HepG2 (cell line): Measurements from ENCODE around the gene ACTA2. TPM values are rescaled to one million over a fixed set of nuclear protein-coding genes. Genes with fewer than 3 reads are reported as not detected.

Experiments
- polyA plus RNA-seq, 8 experiments: library from polyadenylated mRNA; depleted of rRNA in 3 of 8; stranded (reverse) in 7 of 8; unstranded in 1 of 8; fragments of >200 nt; fragmentation: Illumina TruSeq in 4 of 8; extraction: Trizol in 4 of 8; gene quantifications; 2 replicates each; pipeline versions ENCODE4 v1.2.1 to v1.2.3, GENCODE V29; 2011 to 2016; ENCODE audit warnings: low read depth in 4 of 8, missing spikeins in 1 of 8, mixed read lengths in 1 of 8; ENCODE audit not compliant: insufficient read depth in 1 of 8
- total RNA-seq, 5 experiments: library from RNA; depleted of rRNA; stranded (reverse); fragments of >200 nt; fragmentation: Illumina TruSeq; extraction: Trizol; gene quantifications; 2 replicates each; pipeline ENCODE4 v1.2.3, GENCODE V29; 2016; ENCODE audit warnings: low read depth in 1 of 5
- TF ChIP-seq, protein P1 (sequence below): sonication (generic); formaldehyde crosslinking; IDR thresholded peaks from 2 replicates; pipeline ENCODE4 v1.5.0; 2020; ENCODE audit warnings: mild to moderate bottlenecking, missing genetic modification reagents, borderline replicate concordance
- TF ChIP-seq, protein P2 (sequence below): sonication (generic); formaldehyde crosslinking; IDR thresholded peaks from 2 replicates; pipeline ENCODE4 v1.8.1; 2023; ENCODE audit warnings: mild to moderate bottlenecking, missing genetic modification reagents

ACTA2 gene
- total and polyA plus RNA-seq, 2 of the 13 experiments (the other 11 are each of a cell fraction or from before 2014, with no cell fraction given): 21.8 to 59.9 TPM

DNA sequence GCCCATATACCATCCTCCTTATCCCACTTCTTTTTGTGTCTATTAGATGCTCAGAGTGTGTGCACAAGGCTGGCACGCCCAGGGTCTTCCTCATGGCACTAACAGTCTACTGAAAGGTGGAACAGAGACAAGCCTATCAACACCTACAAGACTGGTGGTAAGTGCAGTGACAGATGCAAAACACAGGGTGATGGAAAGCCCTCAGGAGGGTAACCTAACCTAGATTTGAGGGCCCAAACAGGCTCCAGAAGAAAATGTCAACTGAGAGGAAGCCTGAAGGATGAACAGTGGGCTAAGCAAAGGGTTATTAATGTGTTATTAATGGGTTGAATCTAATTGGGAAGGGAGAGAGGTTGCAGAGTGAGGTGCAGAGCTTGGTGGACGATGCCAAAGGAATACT, 36.9 kb upstream of the ACTA2 start (continued):
- TF ChIP-seq, protein P1, sequence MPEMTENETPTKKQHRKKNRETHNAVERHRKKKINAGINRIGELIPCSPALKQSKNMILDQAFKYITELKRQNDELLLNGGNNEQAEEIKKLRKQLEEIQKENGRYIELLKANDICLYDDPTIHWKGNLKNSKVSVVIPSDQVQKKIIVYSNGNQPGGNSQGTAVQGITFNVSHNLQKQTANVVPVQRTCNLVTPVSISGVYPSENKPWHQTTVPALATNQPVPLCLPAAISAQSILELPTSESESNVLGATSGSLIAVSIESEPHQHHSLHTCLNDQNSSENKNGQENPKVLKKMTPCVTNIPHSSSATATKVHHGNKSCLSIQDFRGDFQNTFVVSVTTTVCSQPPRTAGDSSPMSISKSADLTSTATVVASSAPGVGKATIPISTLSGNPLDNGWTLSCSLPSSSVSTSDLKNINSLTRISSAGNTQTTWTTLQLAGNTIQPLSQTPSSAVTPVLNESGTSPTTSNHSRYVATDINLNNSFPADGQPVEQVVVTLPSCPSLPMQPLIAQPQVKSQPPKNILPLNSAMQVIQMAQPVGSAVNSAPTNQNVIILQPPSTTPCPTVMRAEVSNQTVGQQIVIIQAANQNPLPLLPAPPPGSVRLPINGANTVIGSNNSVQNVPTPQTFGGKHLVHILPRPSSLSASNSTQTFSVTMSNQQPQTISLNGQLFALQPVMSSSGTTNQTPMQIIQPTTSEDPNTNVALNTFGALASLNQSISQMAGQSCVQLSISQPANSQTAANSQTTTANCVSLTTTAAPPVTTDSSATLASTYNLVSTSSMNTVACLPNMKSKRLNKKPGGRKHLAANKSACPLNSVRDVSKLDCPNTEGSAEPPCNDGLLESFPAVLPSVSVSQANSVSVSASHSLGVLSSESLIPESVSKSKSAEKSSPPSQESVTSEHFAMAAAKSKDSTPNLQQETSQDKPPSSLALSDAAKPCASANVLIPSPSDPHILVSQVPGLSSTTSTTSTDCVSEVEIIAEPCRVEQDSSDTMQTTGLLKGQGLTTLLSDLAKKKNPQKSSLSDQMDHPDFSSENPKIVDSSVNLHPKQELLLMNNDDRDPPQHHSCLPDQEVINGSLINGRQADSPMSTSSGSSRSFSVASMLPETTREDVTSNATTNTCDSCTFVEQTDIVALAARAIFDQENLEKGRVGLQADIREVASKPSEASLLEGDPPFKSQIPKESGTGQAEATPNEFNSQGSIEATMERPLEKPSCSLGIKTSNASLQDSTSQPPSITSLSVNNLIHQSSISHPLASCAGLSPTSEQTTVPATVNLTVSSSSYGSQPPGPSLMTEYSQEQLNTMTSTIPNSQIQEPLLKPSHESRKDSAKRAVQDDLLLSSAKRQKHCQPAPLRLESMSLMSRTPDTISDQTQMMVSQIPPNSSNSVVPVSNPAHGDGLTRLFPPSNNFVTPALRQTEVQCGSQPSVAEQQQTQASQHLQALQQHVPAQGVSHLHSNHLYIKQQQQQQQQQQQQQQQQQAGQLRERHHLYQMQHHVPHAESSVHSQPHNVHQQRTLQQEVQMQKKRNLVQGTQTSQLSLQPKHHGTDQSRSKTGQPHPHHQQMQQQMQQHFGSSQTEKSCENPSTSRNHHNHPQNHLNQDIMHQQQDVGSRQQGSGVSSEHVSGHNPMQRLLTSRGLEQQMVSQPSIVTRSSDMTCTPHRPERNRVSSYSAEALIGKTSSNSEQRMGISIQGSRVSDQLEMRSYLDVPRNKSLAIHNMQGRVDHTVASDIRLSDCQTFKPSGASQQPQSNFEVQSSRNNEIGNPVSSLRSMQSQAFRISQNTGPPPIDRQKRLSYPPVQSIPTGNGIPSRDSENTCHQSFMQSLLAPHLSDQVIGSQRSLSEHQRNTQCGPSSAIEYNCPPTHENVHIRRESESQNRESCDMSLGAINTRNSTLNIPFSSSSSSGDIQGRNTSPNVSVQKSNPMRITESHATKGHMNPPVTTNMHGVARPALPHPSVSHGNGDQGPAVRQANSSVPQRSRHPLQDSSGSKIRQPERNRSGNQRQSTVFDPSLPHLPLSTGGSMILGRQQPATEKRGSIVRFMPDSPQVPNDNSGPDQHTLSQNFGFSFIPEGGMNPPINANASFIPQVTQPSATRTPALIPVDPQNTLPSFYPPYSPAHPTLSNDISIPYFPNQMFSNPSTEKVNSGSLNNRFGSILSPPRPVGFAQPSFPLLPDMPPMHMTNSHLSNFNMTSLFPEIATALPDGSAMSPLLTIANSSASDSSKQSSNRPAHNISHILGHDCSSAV (CRISPR knock-in tag): no peak
- TF ChIP-seq, protein P2, sequence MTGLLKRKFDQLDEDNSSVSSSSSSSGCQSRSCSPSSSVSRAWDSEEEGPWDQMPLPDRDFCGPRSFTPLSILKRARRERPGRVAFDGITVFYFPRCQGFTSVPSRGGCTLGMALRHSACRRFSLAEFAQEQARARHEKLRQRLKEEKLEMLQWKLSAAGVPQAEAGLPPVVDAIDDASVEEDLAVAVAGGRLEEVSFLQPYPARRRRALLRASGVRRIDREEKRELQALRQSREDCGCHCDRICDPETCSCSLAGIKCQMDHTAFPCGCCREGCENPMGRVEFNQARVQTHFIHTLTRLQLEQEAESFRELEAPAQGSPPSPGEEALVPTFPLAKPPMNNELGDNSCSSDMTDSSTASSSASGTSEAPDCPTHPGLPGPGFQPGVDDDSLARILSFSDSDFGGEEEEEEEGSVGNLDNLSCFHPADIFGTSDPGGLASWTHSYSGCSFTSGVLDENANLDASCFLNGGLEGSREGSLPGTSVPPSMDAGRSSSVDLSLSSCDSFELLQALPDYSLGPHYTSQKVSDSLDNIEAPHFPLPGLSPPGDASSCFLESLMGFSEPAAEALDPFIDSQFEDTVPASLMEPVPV (CRISPR knock-in tag): no peak
